Stomach (tissue), 9 donors: ENCODE data around the gene ADD1. TPM values are rescaled to one million over a fixed set of nuclear protein-coding genes. Genes with fewer than 3 reads are reported as not detected.

Experiments
- DNase-seq, 2 donors: peaks; one replicate each; pipeline versions ENCODE4 v3.0.0 to v3.0.0-alpha.2; 2013 to 2019
- H3K27ac ChIP-seq, 5 donors: fragments of 200-600 bp in 4 of 5; sonication (generic) in 4 of 5; one replicate each; pipeline ENCODE4 v1.5.1; 2013 to 2019; ENCODE audit warnings: mild to moderate bottlenecking in 1 of 5, moderate library complexity in 1 of 5
- H3K27me3 ChIP-seq, 3 donors: fragments of 200-600 bp; sonication (generic); one replicate each; pipeline ENCODE4 v1.5.1; 2017 to 2019; ENCODE audit warnings: mixed run types in 1 of 3
- H3K36me3 ChIP-seq, 4 donors: fragments of 200-600 bp; sonication (generic); 1 replicate in 3 of 4; 2 replicates in 1 of 4; pipeline ENCODE4 v1.5.1; 2016 to 2019
- H3K4me1 ChIP-seq, 4 donors: fragments of 200-600 bp; sonication (generic); one replicate each; pipeline ENCODE4 v1.5.1; 2016 to 2019
- H3K4me3 ChIP-seq, 4 donors: fragments of 200-600 bp; sonication (generic) in 3 of 4; one replicate each; pipeline ENCODE4 v1.5.1; 2016 to 2019; ENCODE audit warnings: mild to moderate bottlenecking in 1 of 4
- H3K9me3 ChIP-seq, 4 donors: fragments of 200-600 bp; sonication (generic); one replicate each; pipeline ENCODE4 v1.5.1; 2016 to 2019
- EP300 ChIP-seq: sonication (generic); formaldehyde crosslinking; IDR thresholded peaks from one replicate; pipeline ENCODE4 v1.6.1; 2017; ENCODE audit warnings: antibody characterized with exemption
- POLR2A ChIP-seq, 4 donors: fragments of 450-650 bp; IDR thresholded peaks; one replicate each; pipeline ENCODE4 v1.6.1; 2016; ENCODE audit warnings: antibody characterized with exemption in 4 of 4, control low read depth in 2 of 4, mild to moderate bottlenecking in 1 of 4, moderate library complexity in 1 of 4
- POLR2AphosphoS5 ChIP-seq, 3 donors: sonication (generic); formaldehyde crosslinking; IDR thresholded peaks; one replicate each; pipeline ENCODE4 v1.6.1; 2016; ENCODE audit warnings: antibody characterized with exemption in 3 of 3
- WGBS, 5 donors: extraction: QIAGEN DNeasy Blood & Tissue Kit in 3 of 5; methylation state at CpG; one replicate each; pipeline versions ENCODE4 v1.1.5 to v1.1.7; 2013 to 2018; 5-methylcytosine and 5-hydroxymethylcytosine counted together
- intact Hi-C: fragments of 100-400 bp; cut with DNase I; formaldehyde crosslinking; loops from one replicate; pipeline ENCODE4 v1.15.1; 2023; ENCODE audit warnings: low total_unique reads
- polyA plus RNA-seq, 3 donors: library from polyadenylated mRNA; stranded (reverse); fragments of 200-250 nt; gene quantifications; one replicate each; pipeline ENCODE4 v1.2.3, GENCODE V29; 2013
- total RNA-seq, 5 donors: library from RNA; depleted of rRNA; stranded (reverse); fragments of >200 nt; gene quantifications; one replicate each; pipeline versions ENCODE4 v1.1.0 to v1.2.3, GENCODE V29; 2014 to 2016
- TF ChIP-seq, protein P1 (sequence below), 7 experiments: fragments of 450-650 bp in 4 of 7; fragments of 200-600 bp in 3 of 7; sonication (generic) in 3 of 7; IDR thresholded peaks; one replicate each; pipeline ENCODE4 v1.5.1; 2016 to 2019; ENCODE audit warnings: antibody characterized with exemption in 7 of 7, control low read depth in 2 of 7, mild to moderate bottlenecking in 1 of 7
- donor health status: healthy with polysubstance abuse.
- donor health status: Bipolar disorder and iron deficiency.
- donor health status: healthy.

ADD1 gene
- total and polyA plus RNA-seq, 8 donors = 103 to 1,174 (median 207) TPM

DNA sequence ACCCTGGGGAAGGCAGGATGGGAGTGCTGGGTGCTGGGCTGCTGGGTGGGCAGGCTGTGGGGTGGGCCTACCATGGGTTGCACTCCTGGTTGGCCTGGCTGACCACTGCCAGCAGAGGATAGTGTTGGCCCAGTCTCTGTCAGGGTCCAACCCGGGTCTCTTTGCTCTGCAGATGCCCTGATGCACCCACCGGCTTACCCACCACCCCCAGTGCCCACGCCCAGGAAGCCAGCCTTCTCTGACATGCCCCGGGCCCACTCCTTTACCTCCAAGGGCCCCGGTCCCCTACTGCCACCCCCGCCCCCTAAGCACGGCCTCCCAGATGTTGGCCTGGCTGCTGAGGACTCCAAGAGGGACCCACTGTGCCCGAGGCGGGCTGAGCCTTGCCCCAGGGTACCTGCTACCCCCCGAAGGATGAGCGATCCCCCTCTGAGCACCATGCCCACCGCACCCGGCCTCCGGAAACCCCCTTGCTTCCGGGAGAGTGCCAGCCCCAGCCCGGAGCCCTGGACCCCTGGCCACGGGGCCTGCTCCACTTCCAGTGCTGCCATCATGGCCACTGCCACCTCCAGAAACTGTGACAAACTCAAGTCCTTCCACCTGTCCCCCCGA, 14.2 kb upstream of the ADD1 start:
- Histone ChIP-seq H3K4me3 (no peak overlapping the region), H3K9me3 (no peaks in the 10 kb centered on the region), H3K36me3 (peaks cover 60 to 100% (median 99%) of the 10 kb centered on the region in 4 donors), H3K27me3 (no peaks in the 10 kb centered on the region), H3K27ac (no peak overlapping the region), H3K4me1 (peaks cover 0 to 2% (median 0%) of the 10 kb centered on the region in 4 donors)
- DNase-seq = peak in 1 of 2 donors; percentile 1
- TF ChIP-seq POLR2A (IDR thresholded peaks at IDR 0.05) (no peak), EP300 (no peak), POLR2AphosphoS5 (IDR thresholded peaks at IDR 0.05) (no peak)
- TF ChIP-seq, protein P1, sequence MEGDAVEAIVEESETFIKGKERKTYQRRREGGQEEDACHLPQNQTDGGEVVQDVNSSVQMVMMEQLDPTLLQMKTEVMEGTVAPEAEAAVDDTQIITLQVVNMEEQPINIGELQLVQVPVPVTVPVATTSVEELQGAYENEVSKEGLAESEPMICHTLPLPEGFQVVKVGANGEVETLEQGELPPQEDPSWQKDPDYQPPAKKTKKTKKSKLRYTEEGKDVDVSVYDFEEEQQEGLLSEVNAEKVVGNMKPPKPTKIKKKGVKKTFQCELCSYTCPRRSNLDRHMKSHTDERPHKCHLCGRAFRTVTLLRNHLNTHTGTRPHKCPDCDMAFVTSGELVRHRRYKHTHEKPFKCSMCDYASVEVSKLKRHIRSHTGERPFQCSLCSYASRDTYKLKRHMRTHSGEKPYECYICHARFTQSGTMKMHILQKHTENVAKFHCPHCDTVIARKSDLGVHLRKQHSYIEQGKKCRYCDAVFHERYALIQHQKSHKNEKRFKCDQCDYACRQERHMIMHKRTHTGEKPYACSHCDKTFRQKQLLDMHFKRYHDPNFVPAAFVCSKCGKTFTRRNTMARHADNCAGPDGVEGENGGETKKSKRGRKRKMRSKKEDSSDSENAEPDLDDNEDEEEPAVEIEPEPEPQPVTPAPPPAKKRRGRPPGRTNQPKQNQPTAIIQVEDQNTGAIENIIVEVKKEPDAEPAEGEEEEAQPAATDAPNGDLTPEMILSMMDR (IDR thresholded peaks at IDR 0.05) = no peak
- WGBS, 5 donors = 91 to 98% (median 94%) methylated on average over 16 to 18 of the region's 18 CpGs
- intact Hi-C loops = no loop called here

- DNase-seq = peak in 1 of 2 donors; percentile 2
- peaks cover 54 to 100% (median 99%) of the 10 kb centered on the region in 4 donors for H3K36me3 ChIP-seq
- H3K27me3 ChIP-seq = no peaks in the 10 kb centered on the region
- TF ChIP-seq EP300 (no peak), POLR2A (IDR thresholded peaks at IDR 0.05) (no peak), POLR2AphosphoS5 (IDR thresholded peaks at IDR 0.05) (no peak)
- TF ChIP-seq, protein P1 (IDR thresholded peaks at IDR 0.05) = no peak
- H3K4me3 ChIP-seq = no peak overlapping the region
- 94 to 97% (median 96%) methylated on average over 18 to 19 of the region's 19 CpGs for WGBS, 5 donors
- H3K4me1 ChIP-seq = peaks cover 0 to 7% (median under 1%) of the 10 kb centered on the region in 4 donors
- H3K27ac ChIP-seq = no peak overlapping the region
- H3K9me3 ChIP-seq = no peaks in the 10 kb centered on the region
- intact Hi-C loops = no loop called here
Measured at GRCh38 chr4:2829933-2830451, 13.7 kb upstream of the ADD1 start.

DNA sequence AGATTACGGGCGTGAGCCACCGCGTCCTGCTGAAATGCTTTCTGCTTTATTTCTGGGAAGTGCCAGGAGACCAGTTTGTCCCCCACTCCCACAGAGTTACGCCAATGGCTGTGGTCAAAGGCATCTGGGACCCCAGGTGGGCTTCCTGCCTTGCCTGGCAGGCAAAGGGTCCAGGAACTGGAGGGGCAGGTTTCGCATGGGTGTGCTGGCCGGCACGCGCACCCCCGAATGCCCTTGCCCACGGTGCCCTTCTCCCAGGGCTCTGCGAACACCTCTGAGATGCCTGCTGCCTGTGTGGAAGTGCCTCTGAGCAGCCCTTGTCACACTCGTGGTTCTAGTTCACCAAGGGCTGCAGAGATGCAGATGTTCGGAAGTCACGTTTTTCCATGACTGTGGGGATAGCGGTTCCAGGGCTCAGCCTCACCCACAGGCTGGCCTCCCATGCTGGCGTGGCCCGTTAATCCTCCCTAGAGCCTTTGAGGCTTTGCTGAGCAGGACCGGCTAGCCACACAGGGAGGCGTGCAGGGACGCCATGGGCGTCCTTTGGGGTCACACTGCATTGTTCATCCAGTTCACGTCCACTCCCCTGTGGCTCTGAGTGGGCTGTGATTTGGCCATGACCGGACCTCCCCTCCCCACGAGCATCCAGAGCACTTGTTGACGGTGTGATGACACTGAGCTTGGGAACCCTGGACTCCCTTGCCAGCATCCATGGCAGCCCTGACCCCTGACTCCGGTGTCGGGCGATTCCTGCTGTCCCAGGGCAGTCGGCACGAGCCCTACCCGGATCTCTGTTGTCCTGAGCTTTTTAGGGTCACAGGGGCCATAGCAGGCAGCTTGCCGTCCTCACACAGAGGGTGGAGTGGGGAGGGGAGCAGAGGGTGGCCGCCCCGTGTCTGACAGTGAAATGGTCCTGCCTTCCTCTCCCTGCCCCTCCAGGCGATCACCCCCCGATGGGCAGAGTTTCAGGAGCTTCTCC, 12.7 kb upstream of the ADD1 start:
- peaks cover 0 to 17% (median 9%) of the 10 kb centered on the region in 4 donors for H3K4me1 ChIP-seq
- H3K9me3 ChIP-seq = no peaks in the 10 kb centered on the region
- peak; percentile 2 to 20 for DNase-seq
- H3K4me3 ChIP-seq = no peak overlapping the region
- H3K36me3 ChIP-seq = peaks cover 53 to 100% (median 97%) of the 10 kb centered on the region in 4 donors
- no peaks in the 10 kb centered on the region for H3K27me3 ChIP-seq
- 88 to 94% (median 91%) methylated on average over 24 to 37 of the region's 37 CpGs for WGBS, 5 donors
- no peak for TF ChIP-seq POLR2AphosphoS5 (IDR thresholded peaks at IDR 0.05)
- TF ChIP-seq, protein P1 (IDR thresholded peaks at IDR 0.05) = no peak
- TF ChIP-seq EP300 = no peak
- no peak for TF ChIP-seq POLR2A (IDR thresholded peaks at IDR 0.05)
- intact Hi-C loops = no loop called here
- H3K27ac ChIP-seq = no peak overlapping the region

DNA sequence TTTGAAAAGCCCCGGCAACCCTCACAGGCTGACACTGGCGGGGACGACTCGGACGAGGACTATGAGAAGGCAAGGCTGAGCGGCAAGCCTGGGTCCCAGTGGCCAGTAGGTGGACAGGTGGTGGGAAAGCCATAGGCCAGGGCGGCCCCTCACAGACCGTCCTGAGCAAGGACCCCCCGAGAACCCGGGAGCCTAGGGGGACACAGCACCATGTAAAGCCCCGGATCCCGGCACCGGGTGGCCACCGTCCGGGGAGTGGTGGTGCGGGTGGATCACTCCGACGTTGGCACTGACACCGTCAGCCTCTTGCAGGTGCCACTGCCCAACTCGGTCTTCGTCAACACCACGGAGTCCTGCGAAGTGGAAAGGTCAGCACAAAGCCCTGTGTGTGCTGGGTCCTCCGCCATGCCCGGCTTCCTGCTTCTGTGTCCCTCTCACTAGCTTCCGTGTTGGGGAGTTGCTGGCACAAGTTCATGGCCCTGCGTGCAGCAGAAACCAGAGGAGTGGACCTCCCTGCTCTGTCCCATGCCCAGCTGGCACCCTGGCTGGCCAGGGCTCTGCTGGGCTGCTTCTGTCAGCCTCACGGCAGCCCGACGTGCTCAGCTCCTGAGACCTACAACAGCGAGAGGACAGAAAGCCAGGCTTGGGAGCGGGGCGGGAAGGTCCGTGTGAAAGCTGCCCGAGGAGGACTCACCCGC, 11.9 kb upstream of the ADD1 start:
- intact Hi-C loops = no loop called here
- peaks cover 53 to 100% (median 97%) of the 10 kb centered on the region in 4 donors for H3K36me3 ChIP-seq
- H3K27me3 ChIP-seq = no peaks in the 10 kb centered on the region
- no peak overlapping the region for H3K4me3 ChIP-seq
- peak; percentile 5 to 22 for DNase-seq
- peaks cover 0 to 25% (median 15%) of the 10 kb centered on the region in 4 donors for H3K4me1 ChIP-seq
- TF ChIP-seq EP300 (no peak), POLR2AphosphoS5 (IDR thresholded peaks at IDR 0.05) (no peak)
- 90 to 94% (median 93%) methylated on average over 33 to 36 of the region's 36 CpGs for WGBS, 5 donors
- no peak overlapping the region for H3K27ac ChIP-seq
- H3K9me3 ChIP-seq = no peaks in the 10 kb centered on the region
